ENCODE measurements around the gene ZNF519. TPM values are rescaled to one million over a fixed set of nuclear protein-coding genes. Genes with fewer than 3 reads are reported as not detected.
"Not testable (repeated sequence)": the region's sequence is repeated elsewhere in the genome, so short reads cannot be mapped to it uniquely, and the experiment has no call there.

The ZNF519 gene
- polyA plus RNA-seq, 3 donors: 0.52 to 1.7 (median 0.63) TPM

GRCh38 chr18:14174706-14175085, 42.5 kb upstream of the ZNF519 start:
- Histone ChIP-seq H3K36me3 (replicated peaks in 1 of 2; ENCODE audit: control insufficient read depth in 1 of 2, insufficient read depth in 2 of 2, low read length in 2 of 2) (no peaks in the 10 kb centered on the region), H3K4me2 (replicated peaks; ENCODE audit: extremely low read depth, low read length, poor library complexity, severe bottlenecking) (no peak overlapping the region), H4K20me1 (ENCODE audit: insufficient read depth, low read length) (no peaks in the 10 kb centered on the region), H3K9ac (ENCODE audit: insufficient read depth, low read length, poor library complexity, severe bottlenecking) (no peak overlapping the region), H3K9me3 (replicated peaks in 1 of 2; ENCODE audit: control insufficient read depth in 1 of 2, insufficient read depth in 1 of 2, low read length in 2 of 2) (no peaks in the 10 kb centered on the region), H3K27ac (ENCODE audit: low read depth in 1 of 2, low read length in 2 of 2) (no peak overlapping the region), H3K79me2 (ENCODE audit: insufficient read depth, low read length) (no peaks in the 10 kb centered on the region), H3K27me3 (ENCODE audit: control insufficient read depth in 2 of 2, insufficient read depth in 2 of 2, low read length in 2 of 2) (peaks cover 0 to 4% of the 10 kb centered on the region in 2 donors), H3K4me1 (ENCODE audit: control insufficient read depth in 1 of 2, insufficient read depth in 2 of 2, low read length in 2 of 2) (peaks cover 0 to 2% of the 10 kb centered on the region in 2 donors), H3K4me3 (replicated peaks in 1 of 3; ENCODE audit: low read depth in 2 of 3, low read length in 3 of 3) (no peak overlapping the region), H2AFZ (ENCODE audit: insufficient read depth, low read depth, low read length, poor library complexity, severe bottlenecking) (no peak overlapping the region)
- Mint-ChIP-seq H3K27ac (no peak overlapping the region), H3K4me1 (peaks cover 4% of the 10 kb centered on the region), H3K27me3 (ENCODE audit: low read depth in 3 of 3) (peaks cover 2 to 9% (median 8%) of the 10 kb centered on the region in 3 donors), H3K36me3 (no peaks in the 10 kb centered on the region), H3K4me3 (no peak overlapping the region), H3K9me3 (peaks cover 0 to 8% (median 4%) of the 10 kb centered on the region in 7 donors)
- WGBS (ENCODE audit: insufficient coverage): 88% methylated on average over 2 of the region's 5 CpGs
- intact Hi-C loops (cut with micrococcal nuclease): no loop called here
- TF ChIP-seq CTCF (IDR thresholded peaks at IDR 0.05): no peak
- DNase-seq: no peak

- H3K36me3 Mint-ChIP-seq; H3K4me1 Mint-ChIP-seq; H3K9me3 ChIP-seq (replicated peaks in 1 of 2; ENCODE audit: control insufficient read depth in 1 of 2, insufficient read depth in 1 of 2, low read length in 2 of 2); H3K9ac ChIP-seq (ENCODE audit: insufficient read depth, low read length, poor library complexity, severe bottlenecking); H2AFZ ChIP-seq (ENCODE audit: insufficient read depth, low read depth, low read length, poor library complexity, severe bottlenecking); H3K4me3 Mint-ChIP-seq; DNase-seq; H3K27me3 ChIP-seq (ENCODE audit: control insufficient read depth in 2 of 2, insufficient read depth in 2 of 2, low read length in 2 of 2); H3K27ac Mint-ChIP-seq; H3K4me1 ChIP-seq (ENCODE audit: control insufficient read depth in 1 of 2, insufficient read depth in 2 of 2, low read length in 2 of 2); H3K4me3 ChIP-seq (replicated peaks in 1 of 3; ENCODE audit: low read depth in 2 of 3, low read length in 3 of 3); H3K27me3 Mint-ChIP-seq (ENCODE audit: low read depth in 3 of 3); H3K4me2 ChIP-seq (replicated peaks; ENCODE audit: extremely low read depth, low read length, poor library complexity, severe bottlenecking); H3K9me3 Mint-ChIP-seq; H3K27ac ChIP-seq (ENCODE audit: low read depth in 1 of 2, low read length in 2 of 2); H3K36me3 ChIP-seq (replicated peaks in 1 of 2; ENCODE audit: control insufficient read depth in 1 of 2, insufficient read depth in 2 of 2, low read length in 2 of 2); H4K20me1 ChIP-seq (ENCODE audit: insufficient read depth, low read length); intact Hi-C loops (cut with micrococcal nuclease); H3K79me2 ChIP-seq (ENCODE audit: insufficient read depth, low read length): not testable (repeated sequence)
- 100% methylated on average over 3 of the region's 7 CpGs for WGBS (ENCODE audit: insufficient coverage)
Measured at GRCh38 chr18:14174002-14174705, 41.9 kb upstream of the ZNF519 start.

DNA sequence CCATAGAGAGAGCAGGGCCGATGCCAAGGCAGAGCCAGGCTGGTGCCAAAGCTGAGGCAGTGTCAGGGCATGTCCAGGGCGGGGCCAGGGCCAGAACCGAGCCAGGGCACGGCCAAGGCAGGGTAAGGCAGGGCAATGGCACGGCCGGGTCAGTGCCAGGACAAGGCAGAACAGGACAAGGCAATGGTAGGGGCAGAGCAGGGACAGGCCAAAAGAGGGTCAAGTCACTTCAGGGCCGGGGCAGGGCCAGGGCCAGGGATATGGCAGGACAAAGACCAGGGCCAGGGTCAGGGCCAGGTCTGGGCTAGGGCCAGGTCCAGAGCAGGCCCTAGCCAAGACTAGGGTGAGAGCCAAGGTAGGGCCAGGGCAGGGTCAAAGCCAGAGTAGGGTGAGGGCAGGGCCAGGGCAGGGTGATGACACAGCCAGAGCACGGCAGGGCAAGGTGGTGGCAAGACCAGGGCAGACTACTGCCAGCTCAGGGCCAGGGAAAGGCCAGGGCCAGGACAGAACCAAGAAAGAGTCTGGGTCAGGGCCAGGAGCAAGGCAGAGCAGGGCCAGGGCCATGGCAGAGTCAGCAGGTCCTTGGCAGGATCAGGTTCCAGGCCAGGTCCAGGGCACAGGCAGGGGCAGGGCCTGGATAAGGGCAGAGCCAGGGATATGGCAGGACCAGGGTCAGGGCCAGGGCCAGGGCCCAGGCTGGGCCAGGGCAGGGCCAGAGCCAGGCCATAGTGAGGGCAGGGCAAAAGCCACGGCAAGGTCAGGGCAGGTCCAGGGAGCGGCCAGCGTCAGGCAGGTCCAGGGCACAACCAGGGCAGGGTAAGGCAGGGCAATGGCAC, 41.1 kb upstream of the ZNF519 start:
- H3K27me3 ChIP-seq (ENCODE audit: control insufficient read depth in 2 of 2, insufficient read depth in 2 of 2, low read length in 2 of 2); H3K27ac Mint-ChIP-seq; H3K27me3 Mint-ChIP-seq (ENCODE audit: low read depth in 3 of 3); H4K20me1 ChIP-seq (ENCODE audit: insufficient read depth, low read length); H3K9me3 ChIP-seq (replicated peaks in 1 of 2; ENCODE audit: control insufficient read depth in 1 of 2, insufficient read depth in 1 of 2, low read length in 2 of 2); DNase-seq; H3K9me3 Mint-ChIP-seq; H3K4me1 ChIP-seq (ENCODE audit: control insufficient read depth in 1 of 2, insufficient read depth in 2 of 2, low read length in 2 of 2); H3K27ac ChIP-seq (ENCODE audit: low read depth in 1 of 2, low read length in 2 of 2); H3K36me3 ChIP-seq (replicated peaks in 1 of 2; ENCODE audit: control insufficient read depth in 1 of 2, insufficient read depth in 2 of 2, low read length in 2 of 2); H3K4me1 Mint-ChIP-seq; H3K4me3 ChIP-seq (replicated peaks in 1 of 3; ENCODE audit: low read depth in 2 of 3, low read length in 3 of 3); H3K79me2 ChIP-seq (ENCODE audit: insufficient read depth, low read length); intact Hi-C loops (cut with micrococcal nuclease); H2AFZ ChIP-seq (ENCODE audit: insufficient read depth, low read depth, low read length, poor library complexity, severe bottlenecking); H3K9ac ChIP-seq (ENCODE audit: insufficient read depth, low read length, poor library complexity, severe bottlenecking); H3K36me3 Mint-ChIP-seq; H3K4me3 Mint-ChIP-seq; H3K4me2 ChIP-seq (replicated peaks; ENCODE audit: extremely low read depth, low read length, poor library complexity, severe bottlenecking): not testable (repeated sequence)
- 86% methylated on average over 11 of the region's 11 CpGs for WGBS (ENCODE audit: insufficient coverage)

Measured in CD14-positive monocyte (primary cell).